ENCODE results near the gene WDR90.

- no peak for TF ChIP-seq CTCF (IDR thresholded peaks at IDR 0.05)
- no peak for TF ChIP-seq POLR2A (IDR thresholded peaks at IDR 0.05)
Observed at GRCh38 chr16:694863-695354, 45.7 kb downstream of the WDR90 start.
